Hepatocyte (in vitro differentiated cells): Measurements from ENCODE around the gene ACACB. TPM values are rescaled to one million over a fixed set of nuclear protein-coding genes. Genes with fewer than 3 reads are reported as not detected.

Experiments used
- DNase-seq: peaks from one replicate; pipeline ENCODE4 v3.0.0-alpha.2; 2016; ENCODE audit warnings: low spot score
- H2AFZ ChIP-seq: fragments of 200-600 bp; sonication (generic); 2 replicates; pipeline ENCODE4 v1.6.0; 2016; ENCODE audit warnings: antibody characterized with exemption, mild to moderate bottlenecking
- H3K27ac ChIP-seq: fragments of 200-600 bp; sonication (generic); 2 replicates; pipeline ENCODE4 v1.5.1; 2016; ENCODE audit warnings: mild to moderate bottlenecking
- H3K27me3 ChIP-seq: fragments of 200-600 bp; sonication (generic); 2 replicates; pipeline ENCODE4 v1.6.1; 2016
- H3K36me3 ChIP-seq: fragments of 200-600 bp; sonication (generic); replicated peaks from 2 replicates; pipeline ENCODE4 v1.5.1; 2016; ENCODE audit warnings: low read depth; ENCODE audit not compliant: insufficient read depth
- H3K4me1 ChIP-seq: fragments of 200-600 bp; sonication (generic); 2 replicates; pipeline ENCODE4 v1.5.1; 2016; ENCODE audit warnings: mild to moderate bottlenecking, moderate library complexity; ENCODE audit not compliant: insufficient read depth
- H3K4me2 ChIP-seq: fragments of 200-600 bp; sonication (generic); 2 replicates; pipeline ENCODE4 v1.6.0; 2016
- H3K4me3 ChIP-seq: fragments of 200-600 bp; sonication (generic); 2 replicates; pipeline ENCODE4 v1.5.1; 2016; ENCODE audit warnings: mild to moderate bottlenecking
- H3K79me2 ChIP-seq: fragments of 200-600 bp; sonication (generic); 2 replicates; pipeline ENCODE4 v1.6.0; 2017; ENCODE audit warnings: mild to moderate bottlenecking
- H3K9me2 ChIP-seq: fragments of 200-600 bp; sonication (generic); replicated peaks from 2 replicates; pipeline ENCODE4 v1.6.0; 2017; ENCODE audit warnings: mild to moderate bottlenecking; ENCODE audit not compliant: insufficient read depth
- H3K9me3 ChIP-seq: fragments of 200-600 bp; sonication (generic); 2 replicates; pipeline ENCODE4 v1.5.1; 2016; ENCODE audit warnings: low read depth, mild to moderate bottlenecking
- H4K20me1 ChIP-seq: fragments of 200-600 bp; sonication (generic); 2 replicates; pipeline ENCODE4 v1.6.0; 2016; ENCODE audit warnings: mild to moderate bottlenecking; ENCODE audit not compliant: insufficient read depth, poor library complexity, severe bottlenecking
- CTCF ChIP-seq: fragments of 200-600 bp; sonication (generic); IDR thresholded peaks from 2 replicates; pipeline ENCODE4 v1.5.1; 2016; ENCODE audit warnings: antibody characterized with exemption, mild to moderate bottlenecking; ENCODE audit not compliant: poor library complexity
- EZH2 ChIP-seq: fragments of 200-600 bp; sonication (generic); IDR thresholded peaks from 2 replicates; pipeline ENCODE4 v1.6.1; 2016; ENCODE audit warnings: antibody characterized with exemption, mild to moderate bottlenecking, borderline replicate concordance
- EZH2phosphoT487 ChIP-seq: fragments of 200-600 bp; sonication (generic); IDR thresholded peaks from one replicate; pipeline ENCODE4 v1.6.1; 2018; ENCODE audit warnings: antibody characterized with exemption, mild to moderate bottlenecking, low read depth, moderate library complexity; ENCODE audit not compliant: unreplicated experiment, severe bottlenecking
- WGBS: methylation state at CpG from one replicate; pipeline ENCODE4 v1.1.6; 2016; ENCODE audit warnings: low lambda C conversion rate; ENCODE audit errors: missing lambda C conversion rate; 5-methylcytosine and 5-hydroxymethylcytosine counted together
- polyA plus RNA-seq: library from polyadenylated mRNA; unstranded; fragments of >200 nt; fragmentation: Nextera tagmentation; extraction: Ambion mirVana; gene quantifications from 2 replicates; pipeline ENCODE4 v1.2.1, GENCODE V29; 2016
- total RNA-seq: library from RNA; depleted of rRNA; stranded (reverse); fragments of >200 nt; gene quantifications from 2 replicates; pipeline ENCODE4 v1.2.3, GENCODE V29; 2014

Gene ACACB
- total and polyA plus RNA-seq, 2 experiments from 2014 or later: 3.9 to 9.3 TPM

DNA sequence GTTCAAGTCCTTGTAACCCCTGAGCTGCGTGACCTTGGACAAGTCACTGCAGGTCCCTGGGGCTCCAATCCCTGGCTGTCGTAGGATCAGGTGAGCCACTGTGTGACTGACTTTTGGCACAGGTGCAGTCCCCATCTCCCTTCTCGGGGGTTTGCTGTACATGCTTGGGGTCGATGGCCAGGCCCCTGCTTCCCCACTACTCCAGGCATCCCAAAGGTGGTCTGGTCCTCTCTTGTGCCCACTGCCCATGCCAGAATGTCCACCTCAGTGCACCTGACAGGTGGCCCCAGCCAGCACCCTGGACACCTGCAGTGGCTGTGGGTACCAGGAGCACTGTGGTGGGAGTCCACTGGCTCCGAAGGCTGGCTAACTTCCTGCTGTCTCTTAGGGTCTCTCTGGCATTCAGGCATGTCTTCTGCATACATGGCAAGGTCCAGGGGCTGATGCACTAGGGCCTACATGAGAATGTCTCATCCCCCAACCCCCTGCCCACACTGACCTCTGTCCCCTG, 178.0 kb downstream of the ACACB start:
- H3K27me3 ChIP-seq: peaks cover 6% of the 10 kb centered on the region
- no peaks in the 10 kb centered on the region for H3K9me2 ChIP-seq
- no peaks in the 10 kb centered on the region for H3K36me3 ChIP-seq
- H3K79me2 ChIP-seq: no peaks in the 10 kb centered on the region
- H2AFZ ChIP-seq: no peak overlapping the region
- no peak for DNase-seq
- TF ChIP-seq EZH2phosphoT487 (no peak), EZH2 (no peak), CTCF (no peak)
- no peaks in the 10 kb centered on the region for H3K9me3 ChIP-seq
- H4K20me1 ChIP-seq: no peaks in the 10 kb centered on the region
- no peaks in the 10 kb centered on the region for H3K4me1 ChIP-seq
- H3K4me3 ChIP-seq: no peak overlapping the region
- WGBS: 86% methylated on average over 5 of the region's 5 CpGs
- no peak overlapping the region for H3K27ac ChIP-seq
- no peak overlapping the region for H3K4me2 ChIP-seq

GRCh38 chr12:109295764-109296425, 179.5 kb downstream of the ACACB start:
- H3K9me3 ChIP-seq: no peaks in the 10 kb centered on the region
- DNase-seq: no peak
- H3K79me2 ChIP-seq: no peaks in the 10 kb centered on the region
- H3K9me2 ChIP-seq: no peaks in the 10 kb centered on the region
- no peak overlapping the region for H3K4me3 ChIP-seq
- no peaks in the 10 kb centered on the region for H3K4me1 ChIP-seq
- no peaks in the 10 kb centered on the region for H4K20me1 ChIP-seq
- H3K36me3 ChIP-seq: no peaks in the 10 kb centered on the region
- H2AFZ ChIP-seq: no peak overlapping the region
- no peak for TF ChIP-seq EZH2
- no peak for TF ChIP-seq CTCF
- TF ChIP-seq EZH2phosphoT487: no peak
- peaks cover 6% of the 10 kb centered on the region for H3K27me3 ChIP-seq
- no peak overlapping the region for H3K4me2 ChIP-seq
- WGBS: 90% methylated on average over 13 of the region's 13 CpGs
- no peak overlapping the region for H3K27ac ChIP-seq

GRCh38 chr12:109296431-109296830, 180.0 kb downstream of the ACACB start:
- no peak for TF ChIP-seq EZH2phosphoT487
- TF ChIP-seq CTCF: no peak
- Histone ChIP-seq H2AFZ (no peak overlapping the region), H4K20me1 (no peaks in the 10 kb centered on the region)

GRCh38 chr12:109299849-109300248, 183.5 kb downstream of the ACACB start:
- H3K27ac ChIP-seq: no peak overlapping the region
- H3K27me3 ChIP-seq: peaks cover 7% of the 10 kb centered on the region
- WGBS: 92% methylated on average over 7 of the region's 7 CpGs
- no peaks in the 10 kb centered on the region for H3K4me1 ChIP-seq
- DNase-seq: no peak
- H3K79me2 ChIP-seq: no peaks in the 10 kb centered on the region
- H3K9me2 ChIP-seq: no peaks in the 10 kb centered on the region
- TF ChIP-seq EZH2: no peak
- TF ChIP-seq EZH2phosphoT487: no peak
- H3K9me3 ChIP-seq: no peaks in the 10 kb centered on the region
- H2AFZ ChIP-seq: no peak overlapping the region
- H3K4me2 ChIP-seq: no peak overlapping the region
- no peaks in the 10 kb centered on the region for H4K20me1 ChIP-seq
- H3K36me3 ChIP-seq: no peaks in the 10 kb centered on the region
- no peak overlapping the region for H3K4me3 ChIP-seq

More at GRCh38 chr12:109296431-109296830, 180.0 kb downstream of the ACACB start:
- no peak for DNase-seq
- Histone ChIP-seq H3K79me2 (no peaks in the 10 kb centered on the region), H3K4me2 (no peak overlapping the region), H3K9me2 (no peaks in the 10 kb centered on the region), H3K36me3 (no peaks in the 10 kb centered on the region), H3K27ac (no peak overlapping the region), H3K27me3 (peaks cover 6% of the 10 kb centered on the region), H3K4me3 (no peak overlapping the region), H3K9me3 (no peaks in the 10 kb centered on the region), H3K4me1 (no peaks in the 10 kb centered on the region)
- 78% methylated on average over 3 of the region's 3 CpGs for WGBS
